Measurements from ENCODE around the gene ATP10B. TPM values are rescaled to one million over a fixed set of nuclear protein-coding genes. Genes with fewer than 3 reads are reported as not detected.

Gene ATP10B
- total and polyA plus RNA-seq, 2 of the 8 experiments (the other 6 are each of a cell fraction or from before 2014, with no cell fraction given) = 0.06 to 0.11 TPM

- TF ChIP-seq USF2 (IDR thresholded peaks at IDR 0.05; ENCODE audit: low read length) = no peak
- TF ChIP-seq BACH1 (IDR thresholded peaks at IDR 0.05; ENCODE audit: low read length) = no peak
- TF ChIP-seq SP2 (IDR thresholded peaks at IDR 0.05; ENCODE audit: low read length) = no peak
Observed at GRCh38 chr5:160767062-160767461, 84.9 kb downstream of the ATP10B start (continued).

Measured in H1 (cell line).